Activated CD4-positive, alpha-beta T cell treated with anti-CD3 and anti-CD28 coated beads, Interleukin-2, Interleukin-6, amounts not matched to agents 100 ng/mL and 50 ng/mL, durations not matched to agents 16 hours and 8 hours (primary cell): ENCODE results near the gene PRICKLE3.

Experiments
- DNase-seq: peaks from one replicate; pipeline ENCODE4 v3.0.0-alpha.2; 2020

PRICKLE3 gene

DNA sequence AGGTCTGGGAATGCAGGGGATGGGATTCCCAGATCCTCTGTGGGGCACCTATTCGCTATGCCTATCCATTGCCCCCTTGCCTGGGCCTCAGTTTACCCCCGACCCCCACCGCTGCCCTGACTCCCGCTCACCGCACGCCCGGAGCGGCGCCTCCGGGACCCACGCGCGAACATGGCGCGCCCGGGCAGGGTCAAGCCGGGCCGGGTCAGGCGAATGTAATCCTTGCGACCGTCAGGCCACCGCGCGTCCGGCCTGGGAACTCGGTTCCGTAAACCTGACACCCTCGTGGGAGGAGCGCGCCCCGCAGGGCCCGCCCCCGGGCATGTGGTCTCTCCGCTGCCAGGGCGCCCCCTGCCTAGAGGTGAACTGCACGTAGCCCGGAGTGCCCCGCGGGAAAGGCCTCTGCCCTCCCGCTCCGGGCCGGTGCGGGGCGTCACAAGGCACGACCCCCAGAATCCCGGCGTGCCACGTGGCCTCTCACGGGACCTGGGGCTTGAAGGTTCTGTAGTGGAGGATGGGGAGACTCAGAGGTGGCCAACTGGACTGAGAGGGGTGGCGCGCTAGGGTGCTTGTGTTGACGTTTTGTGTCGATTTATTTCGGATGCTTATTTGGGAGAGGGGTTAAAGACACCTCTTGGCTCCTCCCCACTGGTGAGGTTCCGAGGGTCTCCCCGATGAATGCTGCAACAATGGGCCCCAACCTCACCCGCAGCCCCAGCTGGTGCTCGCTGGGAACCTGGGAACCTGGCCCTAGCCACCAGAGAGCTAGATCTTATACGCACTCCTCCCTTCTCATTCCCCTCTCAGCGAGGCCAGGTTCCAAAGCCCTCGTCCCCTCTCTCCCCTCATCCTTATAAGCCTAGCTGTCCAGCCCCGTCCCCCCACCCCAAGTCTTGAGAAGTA is at the start of gene PRICKLE3:
PRICKLE3 (minus strand) TSS at position 249 of the 903 bp plus-strand sequence; CDS start at position 173, 76 bp downstream.
- DNase-seq: peak; percentile 84

DNA sequence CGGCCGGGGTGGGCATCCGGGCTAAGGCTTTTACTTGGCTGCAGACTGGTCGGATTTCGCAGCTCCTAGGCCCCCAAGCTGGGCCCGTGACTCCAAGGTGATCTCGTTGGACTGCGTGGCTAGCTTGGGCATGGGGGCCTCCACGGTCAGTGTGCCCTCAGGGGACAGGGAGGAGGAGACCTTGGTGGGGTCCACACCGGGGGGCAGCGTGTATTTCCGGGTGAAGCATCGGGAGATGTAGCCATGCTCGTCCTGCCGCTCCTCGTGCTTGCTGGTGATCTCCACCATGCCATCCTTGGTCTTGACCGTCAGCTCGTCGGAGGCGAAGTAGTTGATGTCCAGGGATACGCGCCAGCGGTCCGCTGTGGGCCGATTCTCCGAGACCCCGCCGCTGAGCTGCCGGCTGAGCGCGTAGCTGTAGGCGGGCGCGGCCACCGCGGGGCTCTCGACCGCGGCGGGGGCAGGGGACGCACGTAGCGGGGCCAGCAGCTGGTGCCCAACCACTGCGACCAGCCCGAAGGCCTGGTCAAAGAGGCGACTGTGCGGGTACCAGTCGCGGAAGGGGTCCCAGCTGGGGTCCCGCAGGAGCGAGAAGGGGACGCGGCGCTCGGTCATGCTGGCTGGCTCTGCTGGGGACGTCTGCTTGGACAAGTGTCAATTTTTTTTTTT is 47.8 kb upstream of the PRICKLE3 start:
- DNase-seq: no peak

GRCh38 chrX:49233176-49233575 is 47.0 kb upstream of the PRICKLE3 start, which contains the start of gene CACNA1F:
Gene CACNA1F, minus strand, starts transcription at chrX:49233340. Its CDS starts 31 bp downstream, at chrX:49233309.
- no peak for DNase-seq

GRCh38 chrX:49232525-49232924 is 46.4 kb upstream of the PRICKLE3 start:
- DNase-seq: no peak

GRCh38 chrX:49231333-49232000 is 45.3 kb upstream of the PRICKLE3 start:
- no peak for DNase-seq

GRCh38 chrX:49230500-49231232 is 44.5 kb upstream of the PRICKLE3 start:
- DNase-seq: peak; percentile 64

- no peak for DNase-seq
These were observed 42.0 kb upstream of the PRICKLE3 start for GRCh38 chrX:49228185-49228584.

DNA sequence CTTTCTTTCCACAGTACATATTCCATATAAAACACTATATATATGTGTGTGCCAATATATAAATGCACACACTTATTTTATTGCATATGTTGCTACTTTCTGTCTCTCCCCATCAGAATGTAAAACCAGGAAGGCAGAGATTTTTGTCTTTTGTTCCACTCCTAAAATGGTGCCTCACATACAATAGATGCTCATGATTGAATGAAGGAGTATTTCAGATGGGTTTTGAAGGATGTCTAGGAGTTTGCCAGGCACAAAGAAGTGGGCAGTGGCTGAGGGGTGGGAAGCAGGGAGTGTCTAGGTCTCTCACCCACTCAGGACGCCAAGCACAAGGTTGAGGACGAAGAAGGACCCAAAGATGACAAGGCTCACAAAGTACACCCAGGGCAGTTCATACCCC is 41.6 kb upstream of the PRICKLE3 start:
- no peak for DNase-seq

GRCh38 chrX:49226946-49227345 is 40.8 kb upstream of the PRICKLE3 start:
- DNase-seq: no peak

DNA sequence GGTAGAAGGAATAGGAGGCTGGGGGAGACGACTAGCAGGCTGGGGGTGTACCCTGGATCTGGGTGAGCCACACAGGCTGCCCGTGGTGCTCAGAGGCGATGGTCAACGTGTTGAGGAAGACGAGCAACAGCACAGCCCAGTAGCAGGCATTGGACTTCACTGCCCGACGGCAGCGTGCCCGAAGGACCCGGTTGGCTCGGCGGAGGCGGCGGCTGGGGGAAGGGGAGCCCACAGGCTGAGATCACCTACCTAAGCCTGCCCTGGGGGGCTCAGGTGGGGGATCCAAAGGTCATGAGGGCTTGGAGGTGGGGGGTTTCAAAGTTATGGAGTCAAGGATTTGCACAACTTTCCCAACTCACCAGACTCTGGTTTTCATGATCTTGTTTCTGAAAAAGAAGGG is 39.7 kb upstream of the PRICKLE3 start:
- no peak for DNase-seq

GRCh38 chrX:49221868-49222267 is 35.7 kb upstream of the PRICKLE3 start:
- DNase-seq: no peak

- DNase-seq: no peak
These were observed 33.9 kb upstream of the PRICKLE3 start for GRCh38 chrX:49220100-49220499.

DNA sequence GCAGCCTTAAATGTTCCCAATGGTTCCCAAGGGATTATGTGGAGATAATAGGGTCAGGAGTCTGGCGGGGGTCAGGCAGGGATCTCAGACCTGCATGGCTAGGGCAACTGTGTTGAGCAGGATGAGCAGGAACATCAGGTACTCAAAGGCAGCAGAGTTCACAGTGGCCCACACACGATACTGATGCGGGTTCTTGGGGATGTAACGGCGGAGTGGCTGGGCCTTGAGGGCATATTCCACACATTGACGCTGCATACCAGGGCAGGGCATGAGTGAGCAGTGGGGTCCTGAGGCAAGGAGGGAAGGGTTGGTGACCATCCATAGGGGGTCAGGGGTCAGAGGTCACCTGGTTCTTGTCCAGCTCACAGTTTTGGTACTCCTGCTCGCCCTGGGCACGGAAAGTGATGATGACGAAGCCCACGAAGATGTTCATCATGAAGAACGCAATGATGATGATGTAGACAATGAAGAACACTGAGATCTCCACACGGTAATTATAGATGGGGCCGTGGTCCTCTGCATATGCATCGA is 28.9 kb upstream of the PRICKLE3 start:
- DNase-seq: no peak

GRCh38 chrX:49214416-49214815 is 28.2 kb upstream of the PRICKLE3 start:
- no peak for DNase-seq

GRCh38 chrX:49212861-49213260 is 26.7 kb upstream of the PRICKLE3 start:
- DNase-seq: no peak

GRCh38 chrX:49212209-49212608 is 26.0 kb upstream of the PRICKLE3 start:
- DNase-seq: no peak

DNA sequence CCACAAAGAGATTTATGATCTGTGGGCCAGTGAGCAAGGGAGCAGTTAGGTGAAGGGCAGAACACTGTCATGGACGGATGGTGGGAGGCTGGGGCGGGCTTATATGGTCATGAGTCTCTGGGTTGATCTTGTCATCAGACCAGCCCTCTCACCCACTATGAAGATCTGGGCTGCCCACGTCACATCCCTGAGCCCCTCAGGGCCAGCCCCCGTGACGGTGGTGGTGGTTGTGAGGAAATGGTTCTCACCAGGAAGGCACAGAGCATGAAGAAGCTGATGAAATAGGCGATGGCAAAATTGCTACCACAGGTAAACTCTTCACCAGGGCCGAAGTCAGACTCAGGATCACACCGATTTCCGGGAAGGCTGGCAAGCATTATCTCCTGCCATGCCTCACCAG is 24.9 kb upstream of the PRICKLE3 start:
- no peak for DNase-seq

DNA sequence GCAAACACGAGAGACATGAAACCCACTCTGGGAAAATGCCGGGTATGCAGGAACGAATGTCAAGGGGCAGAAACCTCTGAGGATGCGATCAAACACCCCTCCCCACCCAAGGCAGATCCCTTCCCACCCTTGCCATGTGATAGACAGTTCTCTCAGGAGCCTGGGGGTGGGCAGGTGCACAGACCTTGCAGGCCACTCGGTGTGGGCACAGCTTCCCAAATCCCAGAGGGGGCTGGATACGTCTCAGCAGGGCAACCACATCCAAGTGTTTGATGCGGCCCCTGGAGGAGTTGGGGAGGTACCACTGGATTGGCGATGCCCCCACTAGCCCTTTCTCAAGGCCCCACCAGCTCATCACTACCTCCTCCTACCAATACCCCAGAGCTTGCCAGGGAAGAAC is 24.2 kb upstream of the PRICKLE3 start:
- no peak for DNase-seq

DNA sequence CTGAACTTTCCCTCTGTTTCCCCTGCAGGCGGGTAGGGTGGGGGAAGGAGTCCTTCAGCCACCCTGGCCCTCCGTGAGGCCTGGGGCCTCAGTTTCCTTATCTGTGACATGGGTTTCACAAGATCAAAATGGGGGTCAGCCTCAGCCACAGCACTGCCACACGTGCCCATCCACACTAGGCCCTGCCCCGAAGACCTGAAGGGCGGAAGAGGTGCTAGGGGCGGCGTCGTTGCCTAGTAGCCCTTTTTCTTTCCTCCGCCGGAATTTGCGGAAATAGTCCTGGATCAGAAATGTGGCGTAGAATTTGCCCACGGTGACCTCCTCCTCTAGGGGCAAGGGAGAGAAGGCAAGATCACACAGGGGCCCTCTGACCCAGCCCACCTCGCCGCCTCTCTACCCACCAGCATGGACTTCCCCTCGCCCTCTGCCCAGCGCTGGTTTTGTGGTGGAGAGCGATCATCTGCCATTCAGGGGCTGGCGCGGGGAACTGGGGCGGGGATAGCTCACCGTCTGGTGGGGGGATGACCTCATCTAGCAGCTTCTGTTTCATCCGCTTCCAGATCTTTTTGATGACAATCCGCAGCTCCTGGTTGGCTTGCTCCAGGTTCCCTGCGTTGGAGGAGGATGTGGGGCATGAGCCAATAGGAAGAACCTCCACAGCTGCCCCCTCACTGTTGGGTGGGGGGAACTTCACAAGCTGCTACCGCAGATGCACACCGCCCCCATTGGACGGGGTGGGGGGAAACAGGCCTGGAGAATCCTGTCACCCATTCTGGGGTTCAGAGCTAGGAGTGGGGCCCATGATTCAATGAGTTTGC is 23.5 kb upstream of the PRICKLE3 start:
- DNase-seq: no peak

DNA sequence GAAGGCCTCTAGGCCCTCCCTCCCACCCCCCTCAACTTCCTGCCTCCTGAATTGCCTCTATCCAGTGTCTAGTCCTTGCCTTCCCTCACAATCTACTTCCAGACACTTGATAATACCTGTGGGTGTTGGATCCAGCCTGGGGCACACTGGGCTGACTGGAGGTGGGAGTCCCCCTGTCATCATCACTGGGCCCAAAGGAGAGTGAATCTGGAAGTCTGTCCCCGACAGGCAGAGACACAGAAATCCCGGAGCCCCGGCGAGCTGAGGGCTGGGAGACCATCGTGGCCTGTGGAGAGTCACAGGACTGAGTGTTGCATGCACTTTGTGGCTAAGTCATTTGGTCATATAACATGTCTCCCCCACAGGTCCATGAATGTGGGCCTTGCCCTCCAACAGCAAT is 22.2 kb upstream of the PRICKLE3 start:
- DNase-seq: no peak

DNA sequence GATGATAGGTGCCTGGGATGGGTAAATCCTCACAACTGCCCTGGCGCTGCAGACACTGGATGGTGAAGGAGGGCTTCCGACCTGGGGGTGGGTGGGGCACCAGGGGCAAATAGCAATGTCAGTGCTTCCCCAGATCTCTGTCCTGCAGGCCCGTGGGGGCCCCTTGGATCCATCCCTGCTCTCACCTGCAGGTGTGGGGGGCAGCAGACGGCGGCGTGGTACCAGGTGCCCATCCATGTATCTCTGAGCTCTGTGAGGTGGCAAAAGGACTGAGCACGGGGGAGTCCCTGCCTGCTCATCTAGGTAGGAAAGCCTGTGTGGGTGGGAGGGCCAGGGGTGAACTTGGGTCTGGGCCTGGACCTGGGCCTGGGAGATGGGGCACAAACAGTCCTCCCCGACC is 20.4 kb upstream of the PRICKLE3 start:
- DNase-seq: no peak

GRCh38 chrX:49205443-49205842 is 19.3 kb upstream of the PRICKLE3 start:
- no peak for DNase-seq
